LHCN-M2 (cell line): ENCODE measurements around the gene ARF5. TPM values are rescaled to one million over a fixed set of nuclear protein-coding genes. Genes with fewer than 3 reads are reported as not detected.

Experiments used
- DNase-seq: peaks from one replicate; pipeline ENCODE4 v3.0.0-alpha.2; 2012; ENCODE audit warnings: low read depth
- total RNA-seq: library from RNA; depleted of rRNA; stranded (reverse); fragments of >200 nt; gene quantifications from 2 replicates; pipeline ENCODE4 v1.2.3, GENCODE V29; 2014; rRNA removed

ARF5 gene
- total RNA-seq, 1 experiment from 2014 or later: 300 TPM

- DNase-seq: no peak
Measured at GRCh38 chr7:127635659-127636285, 47.6 kb downstream of the ARF5 start.

GRCh38 chr7:127638197-127638596, 50.0 kb downstream of the ARF5 start:
- no peak for DNase-seq

Other genes with a start within 250 kb of the ARF5 start
- 28.3 and 30.7 TPM in 2 replicates for gene ZNF800, start 195.7 kb upstream of the ARF5 start, total RNA-seq
- 23.4 and 25.7 TPM in 2 replicates for gene GCC1, start 2.8 kb upstream of the ARF5 start, total RNA-seq
- gene FSCN3, start 5.3 kb downstream of the ARF5 start, total RNA-seq: 0.26 and 2.6 TPM in 2 replicates
- not detected in 2 replicates for gene PAX4, start 29.7 kb downstream of the ARF5 start, total RNA-seq
- gene SND1, start 63.8 kb downstream of the ARF5 start, total RNA-seq: 223 TPM in 2 replicates